ENCODE measurements around the gene TMEM43.

Gene TMEM43

DNA sequence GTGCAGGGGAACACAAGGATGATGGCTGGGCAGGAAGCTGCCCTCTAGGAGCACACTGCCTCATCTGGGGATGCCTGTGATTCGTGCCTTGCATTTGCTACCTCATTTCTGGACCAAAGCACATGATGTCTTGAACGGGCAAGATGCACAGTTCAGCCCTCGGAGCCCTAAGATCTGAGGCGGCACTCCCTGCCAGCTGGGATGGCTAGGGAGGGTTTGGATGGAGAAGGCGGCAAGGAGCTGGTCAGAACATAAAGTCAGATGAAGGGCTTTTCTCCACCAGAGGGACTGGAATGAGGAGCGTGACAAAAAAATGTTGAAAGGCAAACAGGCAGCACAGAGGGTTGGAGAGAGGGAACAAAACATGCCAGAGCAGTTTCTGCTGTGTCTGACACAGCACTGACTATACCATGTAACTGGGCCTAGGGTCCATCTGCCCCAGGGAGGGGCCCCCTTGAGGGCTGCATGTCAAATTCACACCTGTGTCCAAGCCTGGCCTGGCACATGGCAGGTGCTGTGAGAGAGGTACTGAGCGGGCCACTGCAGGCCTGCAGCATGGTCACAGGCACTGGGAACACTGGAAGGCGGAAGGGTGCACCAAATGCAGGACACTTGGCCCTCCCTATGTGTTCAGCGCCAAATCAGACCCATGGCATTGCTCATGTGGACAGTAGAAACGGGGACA, 21.7 kb downstream of the TMEM43 start:
- TF ChIP-seq POLR2A (IDR thresholded peaks at IDR 0.05; ENCODE audit: low read depth, low read length), result no peak
- FAIRE-seq, result no peak
- DNase-seq (ENCODE audit: insufficient read length, low spot score), result no peak

DNA sequence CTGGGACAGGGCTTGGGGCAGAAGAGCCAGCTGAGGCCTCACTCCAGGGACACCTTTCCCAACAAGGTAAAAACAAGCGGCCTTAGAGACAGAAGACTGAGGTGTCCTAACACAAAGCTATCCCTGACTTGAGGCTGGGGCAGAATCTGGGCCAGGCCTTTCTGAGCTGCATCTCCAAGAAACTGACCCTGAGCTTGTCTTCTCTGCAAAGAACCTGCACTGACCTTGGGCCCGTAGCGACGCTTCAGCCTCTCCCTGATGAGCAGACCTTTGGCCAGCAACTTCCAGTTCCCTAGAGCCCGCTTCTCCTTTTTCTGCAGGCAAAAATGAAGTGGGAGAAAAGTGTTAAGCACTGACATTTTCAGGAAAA, 22.2 kb downstream of the TMEM43 start:
- TF ChIP-seq POLR2A (IDR thresholded peaks at IDR 0.05; ENCODE audit: low read depth, low read length), result no peak
- FAIRE-seq (no peak), DNase-seq (ENCODE audit: insufficient read length, low spot score) (no peak)

DNA sequence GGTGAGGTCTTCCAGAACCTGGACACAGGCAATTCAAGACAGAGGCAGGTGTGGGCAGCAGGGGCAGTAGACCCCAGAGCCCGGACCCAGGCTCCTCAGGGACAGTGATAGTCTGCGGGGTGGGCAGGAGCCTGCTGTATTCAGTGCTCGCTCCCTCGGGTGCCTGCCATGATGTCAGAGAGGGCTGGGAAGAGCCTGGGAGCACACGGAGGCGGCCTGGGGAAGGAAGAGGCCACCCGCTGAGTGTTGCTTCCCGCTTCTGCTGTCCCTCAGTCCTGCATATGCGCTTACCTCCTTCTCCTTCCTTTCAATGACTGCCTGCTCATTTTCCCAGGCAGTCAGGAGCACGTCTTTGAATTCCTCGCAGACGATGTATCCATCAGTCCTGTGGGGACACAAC, 22.8 kb downstream of the TMEM43 start:
- no peak for DNase-seq (ENCODE audit: insufficient read length, low spot score)
- no peak for FAIRE-seq
- no peak for TF ChIP-seq POLR2A (IDR thresholded peaks at IDR 0.05; ENCODE audit: low read depth, low read length)

DNA sequence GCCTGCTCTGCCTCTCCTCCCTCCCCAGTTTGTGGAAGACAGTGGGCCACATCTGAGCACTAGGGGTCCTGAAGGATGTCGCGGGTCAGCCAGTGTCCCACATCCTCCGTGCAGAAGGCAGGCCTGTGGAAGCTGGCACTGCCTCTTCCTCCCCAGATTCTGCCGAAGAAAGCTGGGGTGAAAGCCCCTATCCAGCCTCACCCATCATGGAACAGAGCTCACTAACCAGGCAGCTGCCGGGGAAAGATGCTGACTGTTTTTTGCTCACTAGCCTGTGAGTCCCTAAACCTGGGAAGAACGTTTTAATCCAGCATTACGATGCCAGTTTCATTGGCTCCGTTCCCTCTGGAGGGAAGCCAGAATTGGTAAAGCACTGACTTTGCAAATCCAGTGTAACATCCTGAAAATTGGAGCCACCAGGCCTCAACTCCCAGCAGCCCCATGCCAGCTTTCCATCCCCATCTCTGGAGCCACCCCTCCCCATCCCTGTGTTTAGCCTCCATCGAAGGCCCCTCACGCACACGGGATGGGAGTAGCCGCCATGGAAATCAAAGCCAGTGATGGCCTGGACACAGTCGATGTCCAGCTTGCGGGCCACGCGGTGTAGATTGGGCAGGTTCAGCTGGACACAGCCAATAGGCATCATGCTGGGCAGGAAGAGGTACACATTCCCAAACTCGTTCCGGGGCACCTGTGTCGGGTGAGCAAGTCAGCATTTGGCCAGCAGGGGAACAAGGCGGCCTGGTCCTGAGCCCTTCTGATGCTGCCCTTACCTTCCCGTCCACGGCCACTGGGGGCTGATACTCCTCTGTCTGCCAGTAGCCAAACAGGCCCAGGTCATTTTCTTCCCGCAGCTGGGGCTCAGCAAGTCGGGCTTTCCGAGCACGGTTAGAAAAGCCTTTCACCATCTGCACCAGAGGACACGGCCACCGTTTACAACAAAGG, 23.5 kb downstream of the TMEM43 start:
- FAIRE-seq (no peak), DNase-seq (ENCODE audit: insufficient read length, low spot score) (no peak)
- no peak for TF ChIP-seq POLR2A (IDR thresholded peaks at IDR 0.05; ENCODE audit: low read depth, low read length)

DNA sequence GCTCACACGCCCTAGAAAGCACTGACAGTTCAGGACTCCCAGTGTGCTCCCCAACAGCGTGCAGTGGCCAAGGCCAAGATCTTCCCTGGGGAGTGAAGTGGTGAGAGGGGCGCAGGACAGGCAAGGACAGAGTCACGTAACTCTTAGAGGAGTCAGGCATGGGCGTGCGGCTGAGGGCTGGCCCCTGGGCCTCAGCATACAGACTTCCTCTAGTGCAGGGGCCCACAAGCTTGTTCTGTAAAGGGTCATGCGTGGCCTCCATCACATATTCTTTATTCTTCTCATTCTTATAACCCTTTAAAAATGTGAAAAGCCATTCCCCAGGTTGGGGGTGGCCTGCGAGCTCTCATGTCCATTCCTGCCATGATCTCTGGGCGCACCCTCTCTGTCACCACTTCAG, 25.2 kb downstream of the TMEM43 start:
- no peak for DNase-seq (ENCODE audit: insufficient read length, low spot score)
- no peak for TF ChIP-seq POLR2A (IDR thresholded peaks at IDR 0.05; ENCODE audit: low read depth, low read length)
- FAIRE-seq, result no peak

DNA sequence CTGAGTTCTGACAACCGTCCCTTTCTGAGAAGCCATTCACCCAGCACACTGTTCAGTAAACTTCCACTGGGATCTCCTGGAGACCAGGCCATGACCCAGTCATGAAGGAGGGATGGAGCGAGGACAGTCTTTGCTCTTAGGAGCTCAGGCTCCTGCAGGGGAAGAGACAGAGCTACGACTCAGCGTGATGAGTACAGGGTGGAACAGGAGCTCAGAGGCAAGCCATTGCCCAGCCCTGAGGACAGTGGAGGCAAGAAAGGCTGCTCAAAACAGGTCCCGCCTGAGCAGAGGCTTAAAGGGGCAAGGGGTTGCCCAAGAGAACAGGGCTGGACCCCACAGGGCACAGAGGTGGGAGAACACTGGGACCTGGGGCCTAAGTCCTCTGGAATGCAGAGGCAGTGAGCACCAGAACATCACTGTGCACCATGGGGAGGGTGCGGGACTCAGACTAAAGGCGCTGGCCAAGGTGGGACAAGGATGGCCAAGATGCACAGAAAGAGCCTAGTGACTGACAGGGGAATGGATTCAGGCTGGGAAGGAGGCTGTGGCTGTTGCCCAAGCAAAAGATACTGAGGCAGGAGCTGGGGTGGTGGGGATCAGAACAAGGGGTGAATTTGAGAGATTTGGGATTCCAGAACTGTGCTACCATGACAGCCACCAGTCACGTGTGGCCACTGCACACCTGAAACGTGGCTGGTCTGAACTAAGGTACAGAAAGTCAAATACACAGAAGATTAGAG, 25.8 kb downstream of the TMEM43 start:
- FAIRE-seq (no peak), DNase-seq (ENCODE audit: insufficient read length, low spot score) (no peak)
- no peak for TF ChIP-seq POLR2A (IDR thresholded peaks at IDR 0.05; ENCODE audit: low read depth, low read length)

DNA sequence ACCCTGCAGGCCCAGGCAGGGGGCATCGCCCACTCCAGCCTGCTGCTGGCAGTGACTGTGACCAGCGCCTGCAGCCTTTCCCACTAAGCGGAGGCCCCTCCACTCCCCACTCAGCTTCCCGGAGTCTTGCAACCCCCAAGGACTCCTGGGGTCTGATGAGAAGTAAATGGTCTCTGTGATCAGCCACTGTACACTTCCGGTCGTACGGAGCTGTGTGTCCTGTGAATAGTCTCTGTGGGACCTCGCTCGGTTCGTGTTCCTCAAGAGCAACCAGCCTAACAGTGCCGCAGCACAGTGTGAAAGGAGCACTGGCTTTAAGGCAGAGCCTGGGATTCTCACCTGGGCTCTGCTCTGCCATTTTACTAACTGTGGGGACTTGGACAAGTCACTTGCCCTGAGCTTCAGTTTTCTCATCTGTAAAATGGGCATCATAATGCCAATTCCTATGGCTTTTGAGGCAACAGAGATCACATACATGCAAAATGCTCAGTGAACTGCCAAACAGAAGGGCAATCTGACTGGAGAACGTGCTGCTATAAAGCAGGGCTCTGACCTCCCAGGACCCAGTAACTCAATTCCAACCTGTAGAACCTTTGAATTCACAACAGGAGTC, 26.7 kb downstream of the TMEM43 start:
- no peak for TF ChIP-seq POLR2A (IDR thresholded peaks at IDR 0.05; ENCODE audit: low read depth, low read length)
- DNase-seq (ENCODE audit: insufficient read length, low spot score) (no peak), FAIRE-seq (no peak)

DNA sequence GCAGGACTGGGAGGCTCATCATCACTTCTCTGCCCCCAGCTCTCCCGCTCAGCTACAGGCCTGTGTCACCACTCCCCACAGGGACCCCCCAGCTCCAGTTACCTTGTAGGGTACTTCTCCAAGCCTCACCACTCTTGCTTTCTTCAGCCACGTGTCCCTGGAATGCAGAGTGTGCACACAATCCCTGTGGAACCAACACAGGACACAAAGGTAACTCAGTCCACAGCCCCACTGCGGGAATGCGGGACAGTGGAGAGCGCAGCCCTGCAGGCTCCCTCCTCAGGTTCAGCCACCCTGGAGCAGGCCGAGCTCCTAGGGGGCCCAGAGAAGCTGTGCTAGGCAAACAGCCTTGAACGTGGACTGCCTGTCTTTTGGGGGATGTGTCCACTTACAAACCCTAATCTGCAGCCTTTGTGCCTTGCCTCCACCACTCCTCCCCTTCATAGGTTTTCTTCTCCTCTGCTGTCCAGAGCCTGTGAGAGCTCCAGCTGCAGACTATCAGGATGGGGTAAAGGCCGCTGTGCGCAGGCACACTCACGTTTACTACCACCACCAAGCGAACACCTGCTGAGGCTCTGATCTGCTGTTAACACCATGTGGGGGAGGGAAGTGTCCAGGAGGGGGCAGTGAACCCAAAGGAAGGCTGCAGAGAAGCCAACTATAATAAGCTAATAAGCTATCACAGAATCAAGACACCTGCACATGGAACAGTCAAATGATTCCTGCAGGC, 27.5 kb downstream of the TMEM43 start:
- DNase-seq (ENCODE audit: insufficient read length, low spot score) (no peak), FAIRE-seq (no peak)
- TF ChIP-seq POLR2A (IDR thresholded peaks at IDR 0.05; ENCODE audit: low read depth, low read length), result no peak

DNA sequence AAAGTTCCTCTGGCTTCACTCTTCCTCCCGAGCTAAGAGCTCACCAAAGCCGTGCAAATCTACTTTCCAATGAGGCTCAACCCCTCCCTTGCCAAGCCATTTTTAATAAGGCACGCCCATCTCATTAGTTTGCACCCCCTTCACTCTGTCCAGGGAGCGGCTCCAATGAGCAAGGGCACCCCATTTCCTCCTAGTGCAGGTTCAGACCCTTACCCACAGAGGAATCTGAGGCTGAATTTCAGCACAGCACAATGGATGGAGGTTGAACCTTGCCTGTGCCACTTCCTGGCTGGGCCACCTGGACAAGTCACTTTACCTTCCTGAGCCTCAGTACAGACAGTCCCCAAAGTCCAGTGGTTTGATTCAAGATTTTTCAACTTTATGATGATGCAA, 28.1 kb downstream of the TMEM43 start:
- FAIRE-seq (no peak), DNase-seq (ENCODE audit: insufficient read length, low spot score) (no peak)
- TF ChIP-seq POLR2A (IDR thresholded peaks at IDR 0.05; ENCODE audit: low read depth, low read length), result no peak

DNA sequence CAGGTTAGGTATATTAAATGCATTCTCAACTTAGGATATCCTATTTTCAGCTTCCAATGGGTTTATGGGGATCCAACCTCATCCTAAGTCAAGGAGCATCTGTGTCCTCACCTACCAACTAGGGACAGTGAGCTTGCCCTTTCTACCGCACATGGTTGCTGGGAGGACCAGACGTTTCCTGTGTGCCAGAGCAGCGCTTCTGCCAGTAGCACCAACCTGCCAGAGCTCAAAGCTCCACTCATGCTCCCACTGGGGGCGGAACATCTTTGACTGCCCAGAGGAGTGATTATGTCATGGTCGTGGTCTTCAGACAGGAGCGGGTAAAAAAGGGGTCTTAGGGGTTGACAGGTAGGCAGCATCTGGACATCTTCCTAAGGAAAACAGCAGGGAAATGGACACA, 28.8 kb downstream of the TMEM43 start:
- DNase-seq (ENCODE audit: insufficient read length, low spot score), result no peak
- no peak for TF ChIP-seq POLR2A (IDR thresholded peaks at IDR 0.05; ENCODE audit: low read depth, low read length)
- no peak for FAIRE-seq

DNA sequence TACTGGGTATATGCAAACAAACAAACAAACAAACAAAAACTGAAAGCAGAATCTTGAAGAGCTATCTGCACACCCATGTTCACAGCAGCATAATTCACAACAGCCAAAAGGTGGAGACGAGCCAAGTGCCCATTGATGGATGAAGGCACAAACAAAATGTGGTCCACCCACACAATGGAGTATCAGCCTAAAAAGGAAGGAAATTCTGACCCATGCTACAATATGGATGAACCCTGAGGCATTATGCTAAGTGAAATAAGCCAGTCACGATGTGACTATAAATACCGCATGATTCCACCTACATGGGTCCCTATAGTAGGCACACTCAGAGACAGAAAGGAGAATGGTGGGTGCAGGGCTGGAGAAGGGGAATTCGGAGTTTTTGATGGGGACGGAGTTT, 29.4 kb downstream of the TMEM43 start:
- no peak for TF ChIP-seq POLR2A (IDR thresholded peaks at IDR 0.05; ENCODE audit: low read depth, low read length)
- no peak for DNase-seq (ENCODE audit: insufficient read length, low spot score)
- no peak for FAIRE-seq

DNA sequence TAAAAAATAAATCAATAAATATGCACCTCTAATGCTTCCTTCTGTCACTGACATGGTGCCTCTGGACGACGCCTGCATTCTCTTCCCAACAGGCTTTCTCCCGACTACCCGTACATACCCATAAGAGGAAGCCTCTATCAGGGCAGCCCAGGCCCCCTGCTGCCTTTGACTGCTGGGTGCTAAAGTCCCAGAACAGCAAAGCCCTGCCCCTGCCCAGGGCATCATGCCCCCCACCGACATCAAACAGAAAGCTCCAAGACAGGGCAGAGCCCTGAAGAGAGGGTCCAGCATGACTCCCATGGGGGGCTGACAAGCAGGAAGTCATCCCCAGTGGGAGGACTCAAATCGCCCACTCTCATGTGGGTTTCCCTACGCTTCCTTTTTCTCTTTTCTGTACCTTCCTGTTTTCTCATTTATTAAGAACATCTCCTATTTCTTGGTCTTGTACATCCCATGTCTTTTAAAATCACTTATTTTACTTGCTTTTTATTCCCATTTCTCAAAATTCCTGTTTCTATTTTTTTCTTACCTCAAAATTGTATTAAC, 30.1 kb downstream of the TMEM43 start:
- FAIRE-seq, result no peak
- no peak for DNase-seq (ENCODE audit: insufficient read length, low spot score)
- TF ChIP-seq POLR2A (IDR thresholded peaks at IDR 0.05; ENCODE audit: low read depth, low read length), result no peak

DNA sequence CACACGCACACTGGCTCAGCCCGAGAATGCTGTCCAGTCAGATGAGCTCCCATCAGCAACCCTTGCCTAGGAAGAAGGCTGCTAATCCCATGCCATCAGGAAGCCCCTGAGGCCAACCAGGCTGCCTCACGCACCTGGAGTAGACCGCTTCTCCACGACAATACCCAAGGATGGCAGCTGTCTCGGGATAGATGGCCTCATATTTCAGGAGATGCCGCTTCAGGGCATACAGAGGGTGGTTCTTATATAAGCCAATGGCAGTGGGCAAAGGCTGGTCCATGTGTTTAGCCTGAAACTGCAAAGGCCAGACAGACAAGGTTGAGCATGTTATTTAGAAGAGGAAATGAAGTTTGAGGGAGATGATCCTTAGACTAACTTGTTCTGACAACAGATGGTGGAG, 31.3 kb downstream of the TMEM43 start:
- no peak for TF ChIP-seq POLR2A (IDR thresholded peaks at IDR 0.05; ENCODE audit: low read depth, low read length)
- FAIRE-seq, result no peak
- no peak for DNase-seq (ENCODE audit: insufficient read length, low spot score)
